Cardiac atrium fibroblast (primary cell): ENCODE measurements around the gene RGS14. TPM values are rescaled to one million over a fixed set of nuclear protein-coding genes. Genes with fewer than 3 reads are reported as not detected.

ENCODE experiments used
- total RNA-seq: library from RNA; depleted of rRNA; stranded (reverse); fragments of >200 nt; gene quantifications from 2 replicates; pipeline ENCODE4 v1.2.3, GENCODE V29; 2015

The RGS14 gene
- total RNA-seq, result 1.4 and 4.9 TPM in 2 replicates

DNA sequence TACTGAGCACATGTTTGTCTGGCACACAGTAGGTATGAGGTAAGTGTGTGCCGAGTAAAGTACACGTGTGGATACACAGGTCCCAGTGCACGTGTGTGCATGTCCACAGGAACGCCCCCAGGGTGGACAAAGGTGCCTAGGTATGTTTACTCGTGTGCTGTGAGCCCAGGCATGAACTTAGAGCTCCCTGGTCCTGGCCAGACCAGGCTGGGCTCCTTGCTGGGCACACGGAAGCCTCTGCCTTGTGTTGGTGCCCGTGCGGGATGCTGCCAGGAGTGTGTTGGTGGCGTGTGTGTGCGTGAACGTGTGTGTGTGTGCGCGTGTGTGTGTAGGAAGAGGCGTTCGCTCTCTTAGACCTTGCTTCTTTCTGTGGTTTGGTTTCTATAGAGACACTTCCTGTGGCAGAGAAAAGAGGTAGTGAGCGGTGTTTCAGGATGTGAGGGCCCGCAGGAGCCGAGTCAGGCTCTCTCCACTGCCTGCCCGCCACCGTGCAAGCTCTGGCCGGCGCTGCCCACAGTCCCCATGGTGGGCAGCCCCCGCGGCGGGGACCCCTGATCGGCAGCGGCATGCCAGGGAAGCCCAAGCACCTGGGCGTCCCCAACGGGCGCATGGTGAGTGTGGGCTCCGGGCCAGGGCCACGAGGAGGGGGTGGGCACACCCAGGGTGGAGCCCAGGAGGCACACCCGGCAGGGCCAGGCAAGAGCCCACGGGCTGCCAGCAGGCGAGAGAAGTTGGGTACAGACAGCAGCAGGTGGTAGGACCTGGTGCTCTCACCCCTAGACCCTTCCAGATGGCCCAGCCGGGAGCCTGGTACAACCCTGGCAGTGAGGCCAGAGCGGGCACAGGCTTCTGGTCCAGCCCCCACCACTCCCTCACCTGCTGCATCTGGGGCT is at the start of gene RGS14:
Gene RGS14 (plus strand): TSS at position 466 of the 893 bp plus-strand sequence. CDS start 101 bp downstream, at position 567.

DNA sequence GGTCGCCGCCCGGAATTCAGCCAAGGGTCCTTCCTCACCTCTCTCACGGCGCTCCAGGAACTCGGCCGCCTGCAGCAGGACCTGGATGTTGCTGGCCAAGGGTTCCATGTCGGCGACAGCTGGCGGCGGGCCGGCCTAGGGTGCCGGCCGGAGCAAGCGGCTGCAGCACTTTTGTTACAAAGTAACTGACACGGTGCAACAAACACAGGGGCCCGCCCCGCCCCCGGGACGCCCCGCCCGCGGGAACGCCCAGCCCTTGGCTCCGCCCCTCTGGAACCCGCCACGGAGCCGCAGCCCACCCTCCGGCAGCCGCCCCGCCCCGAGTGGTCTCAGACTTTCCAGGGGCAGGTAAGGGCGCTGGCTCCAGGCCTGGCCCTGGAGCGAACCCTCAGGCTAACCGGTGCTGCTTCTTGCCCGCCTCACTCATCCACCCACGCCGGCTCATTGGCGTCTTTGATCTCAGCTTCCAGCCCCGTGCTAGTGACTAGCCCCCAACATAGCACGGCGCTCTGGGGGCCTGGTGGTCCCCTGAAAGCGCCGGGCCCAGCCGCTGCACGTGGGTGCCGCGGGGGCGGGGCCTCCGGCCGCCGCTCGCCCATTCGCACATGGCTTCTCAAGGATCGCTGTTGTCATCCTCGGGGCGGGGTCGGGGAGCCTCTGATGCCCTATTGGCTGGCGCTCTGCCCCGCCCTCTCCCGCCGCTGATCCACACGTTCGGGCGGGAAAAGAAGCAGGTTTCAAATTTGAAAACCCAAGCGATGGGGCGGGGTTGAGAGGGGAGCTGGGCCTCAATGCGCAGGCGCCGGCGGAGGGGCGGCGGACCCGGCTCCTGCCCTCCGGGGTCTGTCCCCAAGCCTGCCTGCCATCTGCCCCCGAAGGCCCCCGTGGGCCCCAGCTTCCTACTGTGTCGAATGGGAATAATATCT is 45.7 kb upstream of the RGS14 start, which contains the start of gene MXD3:
Gene MXD3 (minus strand): TSS at position 176 of the 926 bp plus-strand sequence. CDS start 68 bp downstream, at position 108.

DNA sequence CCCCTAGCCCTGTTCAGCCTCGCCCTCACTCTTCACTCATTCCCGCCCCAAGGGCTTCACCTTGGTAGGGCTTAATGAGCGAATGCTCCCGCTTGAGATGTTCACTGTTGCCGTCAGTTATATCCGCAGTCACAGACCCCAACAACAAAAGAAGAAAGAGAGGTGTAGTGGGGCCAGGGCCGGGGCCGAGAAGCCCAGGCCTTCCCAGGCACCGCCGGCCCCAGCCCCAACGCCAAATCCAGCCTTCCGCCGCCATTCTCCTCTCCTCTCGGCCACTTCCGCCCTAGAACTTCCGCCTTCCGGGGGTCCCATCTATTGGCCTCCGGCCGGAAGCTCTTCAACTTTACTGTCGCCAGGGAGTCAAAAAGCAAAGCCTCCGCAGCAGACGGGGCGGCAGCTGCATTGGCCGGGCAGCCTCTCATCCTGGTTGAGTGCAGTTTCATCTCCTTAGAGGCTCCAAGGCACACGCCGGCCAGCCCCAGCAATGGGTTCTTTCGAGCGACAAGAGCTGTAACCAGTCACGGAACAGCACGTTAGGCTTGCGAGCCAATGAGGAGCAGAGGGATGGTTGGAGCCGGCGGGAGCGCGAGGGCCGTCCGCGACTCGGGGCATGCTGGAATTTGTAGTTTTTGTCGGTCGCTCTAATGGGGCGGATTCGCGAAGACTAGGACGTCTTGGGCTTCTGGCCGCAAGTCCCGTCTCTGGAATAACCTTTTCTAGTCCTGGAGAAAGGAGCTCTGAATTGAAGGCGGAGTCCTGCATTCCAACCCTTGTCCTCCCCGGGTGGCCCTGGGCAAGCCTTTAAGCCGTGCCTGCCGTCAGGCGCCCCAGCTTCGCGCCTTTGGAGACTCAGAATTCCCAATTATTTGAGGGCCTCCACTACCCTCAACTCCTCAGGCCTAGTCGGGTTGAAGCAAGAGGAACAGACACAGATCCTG is 6.1 kb upstream of the RGS14 start, which contains the start of gene LMAN2:
Gene LMAN2 (minus strand): TSS at position 277 of the 938 bp plus-strand sequence. CDS start 21 bp downstream, at position 256.

DNA sequence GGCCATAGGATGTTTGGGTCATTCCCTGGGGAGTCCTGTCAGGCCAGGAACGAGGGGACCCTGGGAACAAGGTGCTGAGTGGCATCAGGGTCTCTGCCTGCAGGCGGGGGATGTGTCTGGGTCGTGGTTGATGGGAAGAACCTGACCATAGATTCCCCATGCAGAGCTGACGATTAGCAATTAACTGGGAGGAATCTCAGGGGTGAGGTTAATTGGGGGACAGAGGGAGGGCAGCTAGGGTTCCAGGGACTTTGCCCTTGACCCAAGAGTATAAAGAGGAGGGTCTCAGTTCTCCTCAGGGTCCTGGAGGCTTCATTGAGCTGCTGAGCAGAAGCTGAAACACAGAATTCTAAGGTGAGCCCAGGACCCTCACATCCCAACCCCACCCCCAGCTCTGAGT is 26.4 kb downstream of the RGS14 start, which contains the start of gene SLC34A1:
Gene SLC34A1 (plus strand): TSS at position 301 of the 400 bp plus-strand sequence. CDS start 1,308 bp downstream, outside the sequence.

DNA sequence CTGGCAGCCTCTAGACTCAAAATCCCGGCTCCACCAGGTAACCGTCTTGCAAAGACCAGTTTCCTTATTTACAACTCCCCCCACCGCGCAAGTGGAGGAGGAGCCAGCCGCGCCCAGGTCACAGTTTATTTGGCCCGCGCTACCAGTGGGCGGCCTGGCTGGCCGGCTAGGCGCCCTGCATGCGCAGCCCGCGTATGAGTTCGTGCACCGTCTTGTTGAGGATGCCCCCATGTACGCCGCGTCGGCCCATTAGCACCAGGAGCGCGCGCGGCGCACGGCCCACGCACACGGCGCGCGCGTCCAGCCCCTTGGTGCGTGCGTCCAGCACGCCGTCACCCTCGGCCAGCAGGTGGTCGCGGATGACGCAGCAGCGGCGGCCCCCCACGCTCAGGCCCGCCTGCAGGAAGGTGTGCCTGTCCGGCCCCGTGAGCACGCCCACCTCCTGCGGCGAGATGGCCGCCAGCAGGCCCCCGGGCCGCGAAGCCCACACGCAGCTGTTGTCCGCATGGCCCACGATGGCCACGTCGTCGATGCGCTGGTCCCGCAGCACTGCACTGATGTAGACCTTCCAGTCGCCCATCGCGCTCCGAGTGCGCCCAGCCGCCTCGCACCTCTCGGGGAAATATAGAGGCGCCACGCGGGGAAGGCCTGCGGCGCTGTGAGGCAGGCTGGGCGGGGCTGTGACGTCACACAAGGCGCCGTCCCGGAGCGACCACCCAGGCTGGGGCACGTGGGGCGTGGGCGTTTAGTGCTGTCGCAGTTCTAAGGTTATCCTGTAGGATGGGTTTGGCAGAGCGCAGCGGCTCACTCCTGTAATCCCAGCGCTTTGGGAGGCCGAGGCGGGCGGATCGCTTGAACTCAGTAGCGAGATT is 42.5 kb downstream of the RGS14 start, which contains the start of gene PFN3:
Gene PFN3 (minus strand): TSS at position 665 of the 872 bp plus-strand sequence. CDS start 85 bp downstream, at position 580.

GRCh38 chr5:177409043-177409801 is 51.5 kb downstream of the RGS14 start, which contains the start of gene F12:
TSS of gene F12 (minus strand) at chr5:177409564. CDS start at chr5:177409527, 37 bp downstream.

Other genes with a start within 250 kb of the RGS14 start
- gene NSD1, start 224.2 kb upstream of the RGS14 start, total RNA-seq, result 11.6 and 17.2 TPM in 2 replicates
- 31.3 and 35.7 TPM in 2 replicates for gene RAB24, start 54.2 kb upstream of the RGS14 start, total RNA-seq
- 111 and 122 TPM in 2 replicates for gene PRELID1, start 54.1 kb upstream of the RGS14 start, total RNA-seq
- gene MXD3, start 46.0 kb upstream of the RGS14 start, total RNA-seq, result 7.9 and 12.3 TPM in 2 replicates
- 328 and 333 TPM in 2 replicates for gene LMAN2, start 6.3 kb upstream of the RGS14 start, total RNA-seq
- gene SLC34A1, start 26.5 kb downstream of the RGS14 start, total RNA-seq, result not detected in 2 replicates
- gene PFN3, start 42.7 kb downstream of the RGS14 start, total RNA-seq, result not detected in 2 replicates
- not detected in 2 replicates for gene F12, start 51.6 kb downstream of the RGS14 start, total RNA-seq
- gene GRK6, start 68.8 kb downstream of the RGS14 start, total RNA-seq, result 17.7 and 21.9 TPM in 2 replicates
- 28.3 and 30.3 TPM in 2 replicates for gene PRR7, start 88.9 kb downstream of the RGS14 start, total RNA-seq
- 139 and 144 TPM in 2 replicates for gene DBN1, start 115.7 kb downstream of the RGS14 start, total RNA-seq
- 169 and 204 TPM in 2 replicates for gene PDLIM7, start 139.7 kb downstream of the RGS14 start, total RNA-seq
- gene DOK3, start 151.9 kb downstream of the RGS14 start, total RNA-seq, result under 0.01 and 2.3 TPM in 2 replicates
- 114 and 118 TPM in 2 replicates for gene DDX41, start 159.0 kb downstream of the RGS14 start, total RNA-seq
- 23.8 and 24.9 TPM in 2 replicates for gene FAM193B, start 196.6 kb downstream of the RGS14 start, total RNA-seq
- gene TMED9, start 234.3 kb downstream of the RGS14 start, total RNA-seq, result 178 and 244 TPM in 2 replicates
- gene B4GALT7, start 242.2 kb downstream of the RGS14 start, total RNA-seq, result 40.1 and 44.9 TPM in 2 replicates